GM06990 (cell line): ENCODE data around the gene CHST3.

Source experiments
- DNase-seq: peaks from one replicate; pipeline ENCODE4 v3.0.0-alpha.2; 2011; ENCODE audit not compliant: insufficient read length; ENCODE audit errors: extremely low read depth
- H3K27me3 ChIP-seq: replicated peaks from 2 replicates; pipeline ENCODE4 v1.6.0; 2011; ENCODE audit warnings: low read length; ENCODE audit not compliant: control insufficient read depth, insufficient read depth
- H3K36me3 ChIP-seq: 2 replicates; pipeline ENCODE4 v1.5.1; 2011; ENCODE audit warnings: low read length; ENCODE audit not compliant: control insufficient read depth, insufficient read depth
- H3K4me3 ChIP-seq: replicated peaks from 2 replicates; pipeline ENCODE4 v1.5.1; 2011; ENCODE audit warnings: low read depth, mild to moderate bottlenecking, control low read depth, low read length
- TF ChIP-seq, protein P1 (sequence below): IDR thresholded peaks from 2 replicates; pipeline ENCODE4 v1.5.1; 2011; ENCODE audit warnings: low read length, control low read depth, mild to moderate bottlenecking, inconsistent platforms; ENCODE audit not compliant: insufficient read depth, poor library complexity, severe bottlenecking

The CHST3 gene

GRCh38 chr10:72011468-72011867 lies 47.3 kb downstream of the CHST3 start:
- no peak for DNase-seq
- H3K36me3 ChIP-seq, result no peaks in the 10 kb centered on the region
- H3K27me3 ChIP-seq, result no peaks in the 10 kb centered on the region
- TF ChIP-seq, protein P1, sequence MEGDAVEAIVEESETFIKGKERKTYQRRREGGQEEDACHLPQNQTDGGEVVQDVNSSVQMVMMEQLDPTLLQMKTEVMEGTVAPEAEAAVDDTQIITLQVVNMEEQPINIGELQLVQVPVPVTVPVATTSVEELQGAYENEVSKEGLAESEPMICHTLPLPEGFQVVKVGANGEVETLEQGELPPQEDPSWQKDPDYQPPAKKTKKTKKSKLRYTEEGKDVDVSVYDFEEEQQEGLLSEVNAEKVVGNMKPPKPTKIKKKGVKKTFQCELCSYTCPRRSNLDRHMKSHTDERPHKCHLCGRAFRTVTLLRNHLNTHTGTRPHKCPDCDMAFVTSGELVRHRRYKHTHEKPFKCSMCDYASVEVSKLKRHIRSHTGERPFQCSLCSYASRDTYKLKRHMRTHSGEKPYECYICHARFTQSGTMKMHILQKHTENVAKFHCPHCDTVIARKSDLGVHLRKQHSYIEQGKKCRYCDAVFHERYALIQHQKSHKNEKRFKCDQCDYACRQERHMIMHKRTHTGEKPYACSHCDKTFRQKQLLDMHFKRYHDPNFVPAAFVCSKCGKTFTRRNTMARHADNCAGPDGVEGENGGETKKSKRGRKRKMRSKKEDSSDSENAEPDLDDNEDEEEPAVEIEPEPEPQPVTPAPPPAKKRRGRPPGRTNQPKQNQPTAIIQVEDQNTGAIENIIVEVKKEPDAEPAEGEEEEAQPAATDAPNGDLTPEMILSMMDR, result no peak
- no peak overlapping the region for H3K4me3 ChIP-seq

DNA sequence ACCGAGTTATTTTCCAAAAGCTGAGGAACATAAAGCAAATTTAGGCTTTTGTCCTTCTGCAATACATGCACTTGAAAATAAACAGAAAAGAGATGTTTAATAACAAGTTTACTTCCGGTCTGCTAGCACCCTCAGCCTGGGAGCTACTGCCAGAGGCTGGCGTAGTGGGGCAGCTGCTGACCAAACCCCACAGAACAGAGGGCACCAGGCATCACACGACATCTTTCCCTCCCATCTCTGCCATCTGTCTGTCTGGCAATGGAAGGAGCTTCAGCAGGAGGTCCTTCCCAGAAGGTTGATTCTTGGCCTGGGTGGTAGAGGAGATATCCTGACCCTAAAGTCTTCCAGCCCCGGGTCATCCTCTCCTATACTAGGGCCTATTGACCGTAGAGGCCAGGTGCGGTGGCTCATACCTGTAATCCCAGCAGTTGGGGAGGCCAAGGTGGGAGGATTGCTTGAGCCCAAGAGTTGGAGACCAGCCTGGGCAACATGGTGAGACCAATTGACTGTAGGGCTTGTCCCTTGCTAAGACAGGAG lies 47.8 kb downstream of the CHST3 start:
- DNase-seq, result no peak
- Histone ChIP-seq H3K27me3 (no peaks in the 10 kb centered on the region; the same call in 1 of the 2 replicates), H3K36me3 (no peaks in the 10 kb centered on the region), H3K4me3 (no peak overlapping the region)
- TF ChIP-seq, protein P1, result no peak

GRCh38 chr10:72012796-72013195 lies 48.6 kb downstream of the CHST3 start:
- H3K27me3 ChIP-seq, result no peaks in the 10 kb centered on the region; the same call in 1 of the 2 replicates
- TF ChIP-seq, protein P1, result no peak
- no peak for DNase-seq
- H3K36me3 ChIP-seq, result no peaks in the 10 kb centered on the region
- H3K4me3 ChIP-seq, result no peak overlapping the region

DNA sequence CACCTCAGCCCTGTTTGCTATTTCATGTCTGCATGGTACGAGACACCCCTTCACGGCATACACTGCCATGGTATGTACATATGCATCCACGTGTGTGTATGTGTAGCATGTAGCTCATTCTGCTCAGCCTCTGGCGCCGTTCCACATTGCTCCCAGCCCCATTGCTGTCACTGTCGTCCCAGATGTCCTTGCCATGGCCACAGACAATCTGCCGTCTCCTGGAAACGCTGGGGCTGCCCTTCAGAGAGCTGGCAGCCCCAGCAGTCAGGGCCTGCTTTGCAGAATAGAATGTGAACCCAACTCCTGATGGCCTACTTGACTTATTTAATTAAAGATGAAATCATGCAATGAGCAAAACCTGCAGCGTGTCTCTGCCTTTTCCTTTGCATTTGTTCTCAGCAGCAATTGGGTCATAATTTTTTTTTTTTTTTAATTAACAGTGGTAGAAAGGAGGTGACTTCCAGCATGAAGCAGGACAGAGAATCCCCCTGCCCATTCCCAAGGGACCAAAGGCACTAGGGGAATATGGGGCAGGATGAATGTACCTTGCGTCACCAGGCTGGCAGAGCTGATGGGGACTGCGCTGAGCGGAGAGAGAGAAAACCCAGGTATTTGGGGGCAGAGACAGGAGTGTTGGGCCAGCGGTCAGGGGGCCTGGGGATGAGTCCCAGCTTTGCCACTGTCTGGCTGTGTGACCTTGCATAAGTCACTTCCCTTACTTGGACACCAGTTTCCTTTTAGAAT lies 49.2 kb downstream of the CHST3 start:
- Histone ChIP-seq H3K27me3 (no peaks in the 10 kb centered on the region; the same call in 1 of the 2 replicates), H3K4me3 (no peak overlapping the region), H3K36me3 (no peaks in the 10 kb centered on the region)
- TF ChIP-seq, protein P1, result no peak
- no peak for DNase-seq

DNA sequence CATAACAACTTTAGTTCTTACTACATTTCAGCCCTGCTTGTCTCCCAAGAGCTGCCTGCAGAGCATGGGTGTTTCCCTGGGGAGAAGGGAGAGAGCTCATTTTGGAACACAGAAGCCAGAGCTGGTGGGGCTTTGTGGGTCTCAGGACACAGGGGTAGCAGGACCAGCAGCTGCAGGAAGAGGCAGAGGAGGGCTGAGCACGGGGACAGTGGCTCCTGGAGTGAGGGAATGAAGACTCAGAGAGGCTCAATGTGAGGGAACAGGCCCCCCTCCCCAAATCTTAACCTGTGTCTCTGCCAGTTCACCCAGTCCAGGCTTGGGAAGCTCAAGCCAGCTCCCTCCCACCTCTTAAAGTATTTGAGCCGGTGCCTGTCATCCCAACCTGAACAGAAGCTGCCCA lies 50.0 kb downstream of the CHST3 start:
- no peak for DNase-seq
- Histone ChIP-seq H3K4me3 (no peak overlapping the region), H3K36me3 (no peaks in the 10 kb centered on the region), H3K27me3 (no peaks in the 10 kb centered on the region; the same call in 1 of the 2 replicates)
- TF ChIP-seq, protein P1, result no peak
